ENCODE results near the gene MMAB.

DNA sequence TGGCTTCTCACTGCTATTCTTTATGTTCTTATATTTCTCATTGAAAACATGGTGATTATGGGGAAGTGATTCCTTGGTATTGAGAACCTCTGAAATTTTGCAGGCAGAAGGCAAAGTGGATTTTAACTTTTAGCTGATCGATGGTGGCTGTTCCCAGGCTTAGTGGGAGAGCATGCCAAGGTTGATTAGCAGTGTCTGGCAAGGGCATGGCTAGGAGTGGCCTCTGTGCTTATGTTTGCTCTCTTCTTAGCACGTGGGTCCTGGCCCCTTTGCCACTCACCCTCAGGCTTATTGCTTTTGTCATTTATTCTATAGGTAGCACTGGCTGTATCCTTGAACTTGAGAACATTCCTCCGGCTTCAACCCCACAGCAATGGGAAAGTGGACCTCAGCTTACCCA is 2.4 kb upstream of the MMAB start:
- TF ChIP-seq CTCF (IDR thresholded peaks at IDR 0.05) (no peak), EZH2phosphoT487 (IDR thresholded peaks at IDR 0.05) (no peak), EZH2 (IDR thresholded peaks at IDR 0.05) (no peak)
